GM21717 (cell line): ENCODE measurements around the gene CCP110.

Experiments used
- ATAC-seq: cut with Tn5 transposase; IDR thresholded peaks from one replicate; pipeline ENCODE4 v1.9.1; 2021; ENCODE audit warnings: mild to moderate bottlenecking, moderate library complexity; ENCODE audit not compliant: unreplicated experiment

CCP110 gene, protein sequence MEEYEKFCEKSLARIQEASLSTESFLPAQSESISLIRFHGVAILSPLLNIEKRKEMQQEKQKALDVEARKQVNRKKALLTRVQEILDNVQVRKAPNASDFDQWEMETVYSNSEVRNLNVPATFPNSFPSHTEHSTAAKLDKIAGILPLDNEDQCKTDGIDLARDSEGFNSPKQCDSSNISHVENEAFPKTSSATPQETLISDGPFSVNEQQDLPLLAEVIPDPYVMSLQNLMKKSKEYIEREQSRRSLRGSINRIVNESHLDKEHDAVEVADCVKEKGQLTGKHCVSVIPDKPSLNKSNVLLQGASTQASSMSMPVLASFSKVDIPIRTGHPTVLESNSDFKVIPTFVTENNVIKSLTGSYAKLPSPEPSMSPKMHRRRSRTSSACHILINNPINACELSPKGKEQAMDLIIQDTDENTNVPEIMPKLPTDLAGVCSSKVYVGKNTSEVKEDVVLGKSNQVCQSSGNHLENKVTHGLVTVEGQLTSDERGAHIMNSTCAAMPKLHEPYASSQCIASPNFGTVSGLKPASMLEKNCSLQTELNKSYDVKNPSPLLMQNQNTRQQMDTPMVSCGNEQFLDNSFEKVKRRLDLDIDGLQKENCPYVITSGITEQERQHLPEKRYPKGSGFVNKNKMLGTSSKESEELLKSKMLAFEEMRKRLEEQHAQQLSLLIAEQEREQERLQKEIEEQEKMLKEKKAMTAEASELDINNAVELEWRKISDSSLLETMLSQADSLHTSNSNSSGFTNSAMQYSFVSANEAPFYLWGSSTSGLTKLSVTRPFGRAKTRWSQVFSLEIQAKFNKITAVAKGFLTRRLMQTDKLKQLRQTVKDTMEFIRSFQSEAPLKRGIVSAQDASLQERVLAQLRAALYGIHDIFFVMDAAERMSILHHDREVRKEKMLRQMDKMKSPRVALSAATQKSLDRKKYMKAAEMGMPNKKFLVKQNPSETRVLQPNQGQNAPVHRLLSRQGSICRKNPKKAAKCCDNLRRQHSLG

DNA sequence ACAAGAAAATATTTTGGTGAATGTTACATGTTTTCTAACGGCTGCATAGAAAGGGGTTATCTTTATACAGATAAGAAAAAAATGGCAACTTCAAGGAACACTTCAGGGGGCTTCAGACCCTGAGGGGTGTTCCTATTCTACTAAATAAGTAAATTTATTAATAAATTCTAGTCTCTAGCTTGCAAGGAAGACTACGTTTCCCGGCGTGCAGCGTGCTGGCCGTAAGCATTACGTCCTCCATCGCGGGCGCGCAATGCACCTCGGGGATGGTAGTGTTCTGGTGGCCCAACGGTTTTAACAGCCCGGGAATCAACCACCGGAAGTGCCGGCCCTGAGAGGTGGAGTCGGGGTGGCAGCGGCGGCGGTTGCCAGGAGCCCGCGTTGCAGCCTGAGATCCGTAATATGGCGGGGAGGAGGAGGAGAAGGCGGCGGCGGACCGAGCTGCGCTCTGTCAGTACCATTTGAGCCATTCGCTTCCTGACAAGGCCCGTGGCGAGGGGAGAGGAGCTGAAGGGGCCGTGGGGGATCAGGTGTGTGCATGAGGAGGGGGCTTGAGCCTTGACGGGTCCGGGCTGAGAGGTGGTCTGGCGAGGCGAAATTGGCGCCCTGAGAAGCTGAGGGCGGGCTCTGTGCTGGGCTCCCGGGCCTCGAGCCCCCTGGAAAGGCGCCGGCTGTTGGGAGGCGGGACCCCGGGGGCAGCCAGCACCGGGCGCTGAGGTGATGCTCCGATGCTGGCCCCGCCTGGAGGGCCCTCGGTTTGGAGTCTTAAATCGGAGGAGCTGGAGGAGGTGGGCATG, at the start of gene CCP110:
Gene CCP110, plus strand, starts transcription at position 384 of the 797 bp plus-strand sequence. CDS start 3,940 bp downstream, outside the sequence.
- peak; percentile 78 for ATAC-seq

DNA sequence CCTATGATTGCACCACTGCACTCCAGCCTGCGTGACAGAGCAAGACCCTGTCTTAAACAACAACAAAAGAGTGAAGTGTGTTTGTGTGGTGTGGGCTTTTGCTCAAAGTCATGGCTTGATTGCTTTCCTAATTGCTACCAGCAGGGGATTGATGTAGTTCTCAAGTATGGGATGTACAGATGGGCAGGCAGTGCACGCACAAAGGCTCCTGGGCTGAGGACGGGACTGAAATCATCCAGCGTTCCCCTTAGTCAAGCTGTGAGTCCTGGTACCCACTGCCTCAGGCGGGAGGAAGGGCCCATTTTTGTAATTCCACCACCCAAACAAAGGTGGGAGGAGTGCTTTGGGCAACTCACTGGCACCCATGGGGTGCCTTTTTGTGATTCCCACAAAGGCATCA, 49.1 kb upstream of the CCP110 start:
- ATAC-seq = no peak

DNA sequence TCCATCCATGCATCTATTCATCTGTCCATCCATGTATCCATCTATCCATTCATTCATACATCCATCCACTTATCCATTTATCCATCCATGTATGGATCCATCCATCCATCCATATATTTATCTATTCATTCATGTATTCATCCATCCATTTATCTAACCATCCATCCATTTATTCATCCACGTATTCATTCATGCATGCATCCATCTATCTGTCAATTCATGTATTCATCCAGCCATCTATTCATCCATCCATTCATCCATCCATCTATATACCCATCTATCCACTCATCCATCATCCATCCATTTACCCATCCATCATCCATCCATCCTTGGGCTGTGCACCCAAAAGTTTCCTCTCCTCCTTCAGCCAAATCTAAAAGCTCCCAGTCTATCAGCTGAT, 45.2 kb upstream of the CCP110 start:
- ATAC-seq = no peak

DNA sequence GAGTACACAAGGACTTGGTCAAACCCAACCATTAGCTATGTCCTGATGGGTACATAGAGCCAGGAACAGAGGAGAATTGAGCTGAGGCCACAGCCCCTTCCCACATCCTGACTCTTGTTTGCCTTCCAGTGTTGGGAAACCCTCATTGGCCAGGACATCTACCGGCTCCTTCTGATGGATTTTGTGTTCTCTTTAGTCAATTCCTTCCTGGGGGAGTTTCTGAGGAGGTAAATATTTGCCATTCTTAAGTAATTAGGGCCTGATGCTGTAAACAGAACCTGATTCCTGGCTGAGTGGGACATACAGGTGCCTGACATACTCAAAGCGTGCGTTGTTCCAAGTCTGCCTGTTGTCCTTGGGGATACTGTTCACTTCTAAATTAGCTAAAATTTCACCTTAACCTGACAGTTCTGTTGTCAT, 44.4 kb upstream of the CCP110 start:
- ATAC-seq = no peak

DNA sequence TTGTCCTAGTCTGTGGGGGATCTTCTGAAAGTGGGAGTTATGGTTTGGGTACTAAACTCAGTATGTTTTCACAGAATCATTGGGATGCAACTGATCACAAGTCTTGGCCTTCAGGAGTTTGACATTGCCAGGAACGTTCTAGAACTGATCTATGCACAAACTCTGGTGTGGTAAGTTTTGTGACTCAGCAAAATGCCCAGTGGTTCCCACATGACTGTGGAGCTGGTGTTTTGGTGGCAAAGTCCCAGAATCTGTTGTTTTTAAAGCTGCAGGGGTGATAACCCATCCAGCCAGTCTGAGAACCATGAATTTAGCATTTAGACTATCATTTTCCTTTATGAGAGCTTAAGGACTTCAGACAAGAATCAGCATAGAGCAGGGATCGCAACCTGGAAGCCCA, 42.4 kb upstream of the CCP110 start:
- no peak for ATAC-seq

DNA sequence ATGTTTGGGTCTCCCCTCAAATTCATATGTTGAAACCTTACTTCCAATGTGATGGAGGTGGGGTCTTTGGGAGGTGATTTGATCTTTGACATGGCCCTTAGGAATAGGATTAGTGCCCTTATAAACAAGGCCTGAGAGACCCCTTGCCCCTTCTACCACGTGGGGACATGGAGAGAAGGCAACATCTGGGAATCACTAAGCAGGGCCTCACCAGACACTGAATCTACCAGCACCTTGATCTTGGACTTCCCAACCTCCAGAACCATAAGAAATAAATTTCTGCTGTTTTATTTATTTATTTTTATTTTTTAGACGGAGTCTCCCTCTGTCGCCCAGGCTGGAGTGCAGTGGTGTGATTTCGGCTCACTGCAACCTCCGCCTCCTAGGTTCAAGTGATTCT, 42.0 kb upstream of the CCP110 start:
- no peak for ATAC-seq

DNA sequence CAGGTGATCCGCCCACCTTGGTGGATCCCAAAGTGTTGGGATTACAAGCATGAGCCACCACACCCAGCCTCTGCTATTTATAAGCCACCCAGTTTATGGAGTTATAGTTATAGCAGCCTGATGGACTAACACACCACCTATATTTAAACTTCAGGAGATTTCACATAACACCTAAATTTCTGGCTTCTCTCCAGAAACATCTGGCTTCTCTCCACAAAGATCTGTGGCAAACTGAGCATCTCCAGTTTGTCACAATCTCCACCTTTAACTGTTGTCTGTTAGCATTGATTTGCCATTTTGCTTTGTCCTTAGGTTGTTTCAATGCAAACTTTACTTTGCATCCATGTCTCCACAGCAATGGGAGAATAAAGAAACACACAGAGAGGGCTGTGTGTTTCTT, 41.5 kb upstream of the CCP110 start:
- no peak for ATAC-seq

DNA sequence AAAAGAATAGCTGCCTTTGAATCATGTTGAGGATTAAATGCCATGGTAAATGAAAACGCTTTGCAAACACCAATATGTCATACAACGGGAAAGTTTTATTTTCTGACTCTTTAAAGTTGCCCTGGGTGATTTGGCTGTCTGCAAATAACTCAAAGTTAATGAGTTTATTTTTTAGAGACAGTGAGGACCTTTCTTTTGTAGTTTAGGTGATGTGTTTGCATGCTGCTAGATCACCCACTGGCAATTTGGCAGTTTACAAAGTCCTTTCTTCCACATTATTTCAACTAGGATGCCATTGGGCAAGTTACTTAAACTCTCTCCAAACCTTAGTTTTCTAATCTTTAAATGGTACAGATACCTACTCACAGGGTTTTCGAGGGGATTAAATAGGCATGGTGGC, 39.6 kb upstream of the CCP110 start:
- ATAC-seq = no peak

DNA sequence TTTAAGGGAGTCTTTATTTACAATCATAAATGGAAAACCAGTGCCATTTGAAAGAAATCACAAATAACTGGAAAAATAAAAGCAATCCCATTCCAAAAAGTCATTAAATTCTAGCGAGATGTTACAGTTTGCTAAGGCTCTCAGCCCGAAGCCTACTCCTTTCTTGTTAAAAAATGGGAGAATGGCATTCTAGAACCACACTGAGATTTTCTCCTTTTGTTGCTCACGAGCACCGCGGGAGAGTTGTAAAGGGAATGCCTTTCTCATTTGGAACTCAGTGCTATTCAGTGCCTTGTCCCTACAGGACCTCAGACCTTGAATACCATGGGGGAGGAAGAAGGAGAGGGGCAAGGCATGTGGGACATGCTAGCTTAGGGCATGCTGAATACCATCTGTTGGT, 38.1 kb upstream of the CCP110 start:
- no peak for ATAC-seq

DNA sequence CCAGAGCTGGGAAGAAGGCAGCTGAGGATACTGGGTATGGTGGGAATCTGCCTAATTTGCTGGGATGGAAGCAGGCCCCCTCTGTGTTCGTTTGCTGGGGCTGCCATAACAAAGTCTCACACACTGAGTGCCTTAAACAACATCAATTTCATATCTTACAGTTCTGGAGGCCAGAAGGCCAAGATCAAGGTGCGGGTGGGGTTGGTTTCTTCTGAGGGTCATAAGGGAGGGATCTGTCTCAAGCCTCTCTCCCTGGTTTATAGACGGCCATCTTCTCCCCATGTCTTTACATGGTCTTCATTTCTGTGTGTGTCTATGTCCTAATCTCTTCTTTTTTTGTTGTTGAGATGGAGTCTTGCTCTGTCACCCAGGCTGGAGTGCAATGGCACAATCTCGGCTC, 37.7 kb upstream of the CCP110 start:
- ATAC-seq = no peak

DNA sequence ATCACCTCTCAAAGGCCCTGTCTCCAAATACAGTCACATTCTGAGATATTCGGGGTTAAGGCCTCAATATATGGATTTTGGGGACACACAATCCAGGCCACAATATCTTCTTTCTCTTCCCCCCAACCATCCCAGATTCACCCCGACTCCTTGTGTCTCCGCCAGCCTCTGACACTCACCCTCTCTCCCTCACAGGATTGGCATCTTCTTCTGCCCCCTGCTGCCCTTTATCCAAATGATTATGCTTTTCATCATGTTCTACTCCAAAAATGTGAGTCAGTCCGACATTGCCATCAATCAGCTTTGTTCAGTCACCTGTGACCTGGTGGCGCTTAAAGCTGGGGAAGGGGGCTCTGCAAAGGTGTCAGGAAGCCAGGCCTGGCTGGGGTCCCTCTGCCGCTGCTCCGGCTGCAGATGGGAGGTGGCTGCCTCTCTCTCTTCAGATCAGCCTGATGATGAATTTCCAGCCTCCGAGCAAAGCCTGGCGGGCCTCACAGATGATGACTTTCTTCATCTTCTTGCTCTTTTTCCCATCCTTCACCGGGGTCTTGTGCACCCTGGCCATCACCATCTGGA, 36.9 kb upstream of the CCP110 start:
- no peak for ATAC-seq

DNA sequence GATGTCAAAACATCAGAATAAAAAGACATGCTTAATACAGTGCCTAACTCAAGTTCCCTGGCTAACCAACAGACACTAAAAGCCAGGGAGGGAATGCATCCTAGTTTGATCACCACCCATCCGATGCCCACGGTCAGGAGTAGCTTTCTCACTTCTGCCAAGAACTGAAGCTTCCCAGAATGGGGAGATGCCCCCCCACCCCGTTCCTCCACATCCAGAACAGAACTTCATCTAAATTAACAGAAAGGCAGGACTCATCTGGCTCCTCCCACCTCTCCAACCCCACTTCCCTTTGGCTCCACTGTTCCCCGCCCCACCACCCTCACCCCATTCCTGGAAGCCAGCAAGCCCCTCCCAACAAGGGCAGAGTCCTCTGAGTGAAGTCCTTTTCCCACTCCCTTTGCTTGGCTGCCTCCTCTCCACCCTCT, 35.5 kb upstream of the CCP110 start:
- ATAC-seq = no peak

DNA sequence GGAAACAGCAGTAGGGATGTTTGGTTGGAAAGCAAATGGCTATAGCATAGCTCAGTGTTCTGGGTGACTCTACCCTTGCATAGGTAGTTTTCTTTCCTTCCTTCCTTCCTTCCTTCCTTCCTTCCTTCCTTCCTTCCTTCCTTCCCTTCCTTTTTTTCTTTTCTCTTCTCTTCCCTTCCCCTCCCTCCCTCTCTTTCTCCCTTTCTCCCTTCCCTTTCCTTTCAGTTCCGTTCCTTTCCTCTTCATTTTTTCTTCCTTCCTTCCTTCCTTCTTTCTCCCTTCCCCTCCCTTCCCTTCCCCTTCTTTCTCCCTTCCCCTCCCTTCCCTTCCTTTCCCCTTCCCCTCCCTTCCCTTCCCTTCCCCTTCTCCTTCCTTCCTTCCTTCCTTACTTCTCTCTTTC, 33.1 kb upstream of the CCP110 start:
- no peak for ATAC-seq

DNA sequence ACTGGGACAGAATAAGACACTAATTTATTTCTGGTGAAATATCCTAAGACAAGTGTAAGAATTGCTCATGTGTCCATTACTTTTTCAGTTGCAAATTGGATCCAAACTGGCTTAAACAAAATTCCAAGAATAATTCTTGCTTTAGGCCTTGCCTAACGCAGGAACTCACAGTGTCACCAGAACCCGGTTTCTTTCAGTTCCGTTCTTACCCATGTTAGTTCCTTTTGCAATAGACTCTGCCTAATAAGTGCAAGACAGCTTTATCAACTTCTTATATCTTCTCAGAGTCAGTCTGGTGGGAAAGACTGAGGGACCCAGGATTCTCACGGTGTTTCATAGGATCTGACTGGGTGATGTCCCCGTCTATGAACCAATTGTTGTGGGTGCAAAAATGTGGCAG, 26.6 kb upstream of the CCP110 start:
- no peak for ATAC-seq

DNA sequence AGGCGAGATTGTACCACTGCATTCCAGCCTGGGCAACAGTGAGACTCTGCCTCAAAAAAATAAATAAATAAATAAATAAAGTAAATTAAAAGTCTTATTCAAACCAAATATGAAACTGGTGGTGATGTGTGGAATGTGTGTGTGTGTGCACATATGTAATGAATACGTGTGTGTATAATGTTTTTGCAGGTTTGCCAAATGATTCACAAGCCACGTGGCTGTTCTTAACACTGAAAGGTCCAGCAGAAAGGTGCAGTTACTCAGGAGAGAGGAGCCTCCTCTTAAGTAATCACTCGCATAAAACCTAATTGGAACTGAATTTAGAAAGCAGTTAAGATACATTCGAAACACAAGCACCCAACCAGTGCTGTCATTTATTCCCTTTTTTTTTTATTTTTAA, 24.7 kb upstream of the CCP110 start:
- no peak for ATAC-seq

DNA sequence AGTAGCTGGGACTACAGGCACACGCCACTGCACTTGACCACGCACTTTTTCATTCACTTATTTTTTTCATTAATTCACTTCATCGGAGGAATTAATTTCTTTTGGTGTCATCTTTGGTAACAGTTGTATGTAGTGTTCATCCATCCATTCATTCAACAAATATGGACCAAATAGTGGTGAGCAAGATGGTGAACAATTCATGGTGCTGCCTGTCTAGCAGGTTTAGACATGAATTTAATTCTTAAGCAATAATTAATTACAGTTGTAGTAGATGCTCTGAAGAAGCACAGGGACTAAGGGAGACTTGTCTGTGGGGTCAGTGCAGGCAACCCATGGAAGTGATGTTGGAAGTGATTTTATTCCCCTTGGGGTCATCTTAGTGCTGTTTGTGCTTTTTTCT, 24.3 kb upstream of the CCP110 start:
- ATAC-seq = no peak

DNA sequence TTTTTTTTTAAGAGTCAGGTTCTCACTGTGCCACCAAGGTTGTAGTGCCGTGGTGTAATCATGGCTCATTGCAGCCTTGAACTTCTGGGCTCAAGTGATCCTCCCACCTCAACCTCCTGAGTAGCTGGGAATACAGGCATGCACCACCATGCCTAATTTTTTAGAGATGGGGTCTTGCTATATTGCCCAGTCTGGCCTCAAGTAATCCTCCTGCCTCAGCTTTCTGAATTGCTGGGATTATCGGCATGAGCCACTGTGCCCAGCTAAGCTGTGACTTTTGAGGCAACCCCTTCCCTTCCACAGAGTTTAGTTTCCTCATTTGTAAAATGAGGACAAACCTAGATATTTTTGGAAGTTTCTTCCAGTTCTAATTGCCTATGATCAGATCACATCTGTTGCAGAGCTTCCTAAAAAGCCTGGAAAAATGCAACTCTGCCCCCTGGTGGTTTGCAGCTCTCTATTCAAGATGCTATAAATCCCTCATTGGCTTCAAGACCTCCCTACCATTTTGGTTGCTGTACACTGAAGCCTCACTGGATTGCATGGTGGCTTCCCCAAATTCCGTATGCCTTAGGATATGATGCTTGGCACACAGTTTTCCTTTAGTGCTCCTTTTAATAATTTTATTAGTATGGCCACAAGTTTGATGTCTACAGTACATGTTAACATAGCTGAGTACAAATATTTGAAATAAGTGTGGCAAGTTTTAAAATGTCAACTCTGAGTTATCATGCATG, 21.2 kb upstream of the CCP110 start:
- ATAC-seq = no peak

DNA sequence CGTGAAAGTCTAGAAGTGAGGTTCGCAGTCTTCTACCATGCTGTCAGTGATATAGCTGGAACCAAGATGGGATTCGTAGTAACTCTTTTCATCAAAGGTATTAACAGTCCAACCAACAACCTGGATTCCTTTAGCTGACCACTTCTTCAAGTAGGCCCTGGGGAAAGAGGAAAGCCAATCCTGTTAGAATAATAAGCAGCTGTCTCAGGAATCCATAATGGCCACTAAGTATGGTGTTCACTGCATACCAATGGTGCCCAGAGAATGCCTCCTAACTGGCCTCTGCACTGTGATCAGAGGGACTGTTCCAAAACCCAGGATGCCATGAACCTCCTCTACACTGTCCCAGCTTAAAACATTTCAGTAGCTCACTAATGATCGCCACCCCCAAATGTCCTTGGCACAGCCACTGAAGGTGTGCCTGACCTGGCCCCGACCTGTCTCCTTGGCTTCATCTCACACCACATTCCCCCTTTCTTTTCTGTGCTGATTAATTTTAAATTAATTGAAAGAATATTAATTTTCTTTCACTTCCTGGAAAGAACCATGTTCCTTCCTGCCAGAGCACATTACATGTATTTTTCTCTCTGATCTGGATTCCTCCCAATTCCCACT, 20.2 kb upstream of the CCP110 start:
- no peak for ATAC-seq

DNA sequence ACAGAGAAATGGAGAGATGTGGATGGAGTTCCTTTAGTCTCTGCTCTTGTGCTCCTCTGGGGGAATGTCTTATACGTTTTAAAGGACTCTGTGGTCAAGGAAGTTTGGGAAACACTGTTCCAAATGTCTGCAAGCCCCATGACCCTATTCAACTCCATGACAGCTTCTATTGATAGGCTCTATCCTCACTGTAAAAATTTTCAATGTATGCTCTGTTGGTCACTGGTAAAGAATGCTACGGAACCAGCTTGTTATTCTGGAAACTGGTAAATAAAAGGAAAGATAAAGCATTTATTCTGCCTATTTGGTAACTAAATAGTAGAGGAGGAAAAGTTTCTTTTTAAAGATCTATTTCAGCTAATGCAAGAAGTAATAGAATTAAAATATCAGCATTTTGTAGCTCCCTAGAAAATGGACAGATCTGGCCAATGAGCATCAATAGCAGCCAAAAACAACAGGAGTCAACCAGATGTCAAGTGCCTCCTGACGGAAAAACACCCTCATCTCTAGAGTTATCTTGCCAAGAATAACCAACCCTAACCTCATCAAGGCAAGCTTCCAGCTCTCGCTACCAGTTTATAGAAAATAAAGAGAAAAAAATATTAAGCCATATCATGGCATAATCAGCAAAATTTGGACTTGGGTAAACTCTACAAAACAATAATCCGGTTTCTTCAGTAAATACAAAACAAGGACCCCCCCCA, 18.0 kb upstream of the CCP110 start:
- no peak for ATAC-seq
